ENCODE data around the gene HTN3.
"Not testable (repeated sequence)": the region's sequence is repeated elsewhere in the genome, so short reads cannot be mapped to it uniquely, and the experiment has no call there.

Gene HTN3

GRCh38 chr4:70023218-70023617, 5.0 kb upstream of the HTN3 start:
- FAIRE-seq (no peak), DNase-seq (ENCODE audit: insufficient read length, low spot score) (no peak)
- TF ChIP-seq SPI1 (IDR thresholded peaks at IDR 0.05; ENCODE audit: low read depth, low read length) (no peak), POLR2AphosphoS5 (IDR thresholded peaks at IDR 0.05; ENCODE audit: low read depth, low read length) (no peak), PAX5 (IDR thresholded peaks at IDR 0.05; ENCODE audit: insufficient read depth, low read length, severe bottlenecking) (no peak), POLR2A (IDR thresholded peaks at IDR 0.05; ENCODE audit: low read depth, low read length) (no peak), TAF1 (IDR thresholded peaks at IDR 0.05; ENCODE audit: low read depth, low read length) (no peak), POU2F2 (IDR thresholded peaks at IDR 0.05; ENCODE audit: low read depth, low read length) (no peak)

GRCh38 chr4:70027011-70027410, 1.2 kb upstream of the HTN3 start:
- DNase-seq (ENCODE audit: insufficient read length, low spot score), result no peak
- TF ChIP-seq POLR2AphosphoS5 (IDR thresholded peaks at IDR 0.05; ENCODE audit: low read depth, low read length) (no peak), POLR2A (IDR thresholded peaks at IDR 0.05; ENCODE audit: low read depth, low read length) (no peak), SPI1 (IDR thresholded peaks at IDR 0.05; ENCODE audit: low read depth, low read length) (no peak), PAX5 (IDR thresholded peaks at IDR 0.05; ENCODE audit: insufficient read depth, low read length, severe bottlenecking) (no peak), TAF1 (IDR thresholded peaks at IDR 0.05; ENCODE audit: low read depth, low read length) (no peak), POU2F2 (IDR thresholded peaks at IDR 0.05; ENCODE audit: low read depth, low read length) (no peak)
- no peak for FAIRE-seq

GRCh38 chr4:70037559-70037958, 9.3 kb downstream of the HTN3 start:
- not testable (repeated sequence) for DNase-seq (ENCODE audit: insufficient read length, low spot score); FAIRE-seq

- not testable (repeated sequence) for FAIRE-seq; DNase-seq (ENCODE audit: insufficient read length, low spot score)
Observed at GRCh38 chr4:70039928-70040327, 11.7 kb downstream of the HTN3 start.

- no peak for FAIRE-seq
- DNase-seq (ENCODE audit: insufficient read length, low spot score), result no peak
- TF ChIP-seq PAX5 (IDR thresholded peaks at IDR 0.05; ENCODE audit: insufficient read depth, low read length, severe bottlenecking) (no peak), POLR2A (IDR thresholded peaks at IDR 0.05; ENCODE audit: low read depth, low read length) (no peak), POLR2AphosphoS5 (IDR thresholded peaks at IDR 0.05; ENCODE audit: low read depth, low read length) (no peak), SPI1 (IDR thresholded peaks at IDR 0.05; ENCODE audit: low read depth, low read length) (no peak), TAF1 (IDR thresholded peaks at IDR 0.05; ENCODE audit: low read depth, low read length) (no peak), POU2F2 (IDR thresholded peaks at IDR 0.05; ENCODE audit: low read depth, low read length) (no peak)
Observed at GRCh38 chr4:70041652-70042286, 13.5 kb downstream of the HTN3 start.

- not testable (repeated sequence) for DNase-seq (ENCODE audit: insufficient read length, low spot score); FAIRE-seq
Observed at GRCh38 chr4:70050138-70050537, 21.9 kb downstream of the HTN3 start, which contains the start of gene HTN1. Gene HTN1 (plus strand): TSS chr4:70050438. CDS start chr4:70053077, 2,639 bp downstream.

- not testable (repeated sequence) for FAIRE-seq
Observed at GRCh38 chr4:70056534-70056933, 28.3 kb downstream of the HTN3 start.

GRCh38 chr4:70057651-70058050, 29.4 kb downstream of the HTN3 start:
- no peak for TF ChIP-seq TAF1 (IDR thresholded peaks at IDR 0.05; ENCODE audit: low read depth, low read length)
- no peak for TF ChIP-seq PAX5 (IDR thresholded peaks at IDR 0.05; ENCODE audit: insufficient read depth, low read length, severe bottlenecking)
- TF ChIP-seq SPI1 (IDR thresholded peaks at IDR 0.05; ENCODE audit: low read depth, low read length), result no peak
- no peak for TF ChIP-seq POLR2A (IDR thresholded peaks at IDR 0.05; ENCODE audit: low read depth, low read length)
- TF ChIP-seq POU2F2 (IDR thresholded peaks at IDR 0.05; ENCODE audit: low read depth, low read length), result no peak
- no peak for TF ChIP-seq POLR2AphosphoS5 (IDR thresholded peaks at IDR 0.05; ENCODE audit: low read depth, low read length)
- FAIRE-seq (no peak), DNase-seq (ENCODE audit: insufficient read length, low spot score) (no peak)

More at GRCh38 chr4:70056534-70056933, 28.3 kb downstream of the HTN3 start:
- not testable (repeated sequence) for DNase-seq (ENCODE audit: insufficient read length, low spot score)

- TF ChIP-seq POU2F2 (IDR thresholded peaks at IDR 0.05; ENCODE audit: low read depth, low read length) (no peak), SPI1 (IDR thresholded peaks at IDR 0.05; ENCODE audit: low read depth, low read length) (no peak), PAX5 (IDR thresholded peaks at IDR 0.05; ENCODE audit: insufficient read depth, low read length, severe bottlenecking) (no peak), POLR2A (IDR thresholded peaks at IDR 0.05; ENCODE audit: low read depth, low read length) (no peak), TAF1 (IDR thresholded peaks at IDR 0.05; ENCODE audit: low read depth, low read length) (no peak), POLR2AphosphoS5 (IDR thresholded peaks at IDR 0.05; ENCODE audit: low read depth, low read length) (no peak)
- DNase-seq (ENCODE audit: insufficient read length, low spot score), result no peak
- no peak for FAIRE-seq
Observed at GRCh38 chr4:70059149-70059548, 30.9 kb downstream of the HTN3 start.

- TF ChIP-seq TAF1 (IDR thresholded peaks at IDR 0.05; ENCODE audit: low read depth, low read length) (no peak), POLR2A (IDR thresholded peaks at IDR 0.05; ENCODE audit: low read depth, low read length) (no peak), PAX5 (IDR thresholded peaks at IDR 0.05; ENCODE audit: insufficient read depth, low read length, severe bottlenecking) (no peak), SPI1 (IDR thresholded peaks at IDR 0.05; ENCODE audit: low read depth, low read length) (no peak), POU2F2 (IDR thresholded peaks at IDR 0.05; ENCODE audit: low read depth, low read length) (no peak), POLR2AphosphoS5 (IDR thresholded peaks at IDR 0.05; ENCODE audit: low read depth, low read length) (no peak)
- DNase-seq (ENCODE audit: insufficient read length, low spot score) (no peak), FAIRE-seq (no peak)
Observed at GRCh38 chr4:70062000-70062399, 33.7 kb downstream of the HTN3 start.

GRCh38 chr4:70080205-70080604, 51.9 kb downstream of the HTN3 start:
- FAIRE-seq (no peak), DNase-seq (ENCODE audit: insufficient read length, low spot score) (no peak)
- no peak for TF ChIP-seq POU2F2 (IDR thresholded peaks at IDR 0.05; ENCODE audit: low read depth, low read length)
- TF ChIP-seq TAF1 (IDR thresholded peaks at IDR 0.05; ENCODE audit: low read depth, low read length), result no peak
- no peak for TF ChIP-seq SPI1 (IDR thresholded peaks at IDR 0.05; ENCODE audit: low read depth, low read length)
- TF ChIP-seq POLR2A (IDR thresholded peaks at IDR 0.05; ENCODE audit: low read depth, low read length), result no peak
- no peak for TF ChIP-seq POLR2AphosphoS5 (IDR thresholded peaks at IDR 0.05; ENCODE audit: low read depth, low read length)
- no peak for TF ChIP-seq PAX5 (IDR thresholded peaks at IDR 0.05; ENCODE audit: insufficient read depth, low read length, severe bottlenecking)
